Measurements from ENCODE around the gene DIP2C.

- TF ChIP-seq CTCF (IDR thresholded peaks at IDR 0.05) = no peak
- TF ChIP-seq POLR2A (IDR thresholded peaks at IDR 0.05) = no peak
- no peak for TF ChIP-seq POLR2AphosphoS5 (IDR thresholded peaks at IDR 0.05)
Measured at GRCh38 chr10:224571-224970, 464.9 kb downstream of the DIP2C start.

Data from transverse colon (tissue), 4 donors.